HFFc6 (cell line): ENCODE results near the gene GRHPR. TPM values are rescaled to one million over a fixed set of nuclear protein-coding genes. Genes with fewer than 3 reads are reported as not detected.
"Not testable (repeated sequence)": the region's sequence is repeated elsewhere in the genome, so short reads cannot be mapped to it uniquely, and the experiment has no call there.

Experiments
- DNase-seq: peaks from one replicate; pipeline ENCODE4 v3.0.0-alpha.2; 2018
- H3K27ac Mint-ChIP-seq: 2 replicates; pipeline ENCODE4 v1.8.0; 2020; ENCODE audit warnings: mild to moderate bottlenecking, mixed read lengths
- H3K27me3 Mint-ChIP-seq: 2 replicates; pipeline ENCODE4 v1.8.0; 2021; ENCODE audit warnings: mild to moderate bottlenecking, moderate library complexity, mixed read lengths; ENCODE audit not compliant: insufficient read depth
- H3K36me3 Mint-ChIP-seq: 2 replicates; pipeline ENCODE4 v1.8.0; 2021; ENCODE audit warnings: low read depth, mixed read lengths
- H3K4me1 Mint-ChIP-seq: 2 replicates; pipeline ENCODE4 v1.8.0; 2020; ENCODE audit warnings: low read depth, mixed read lengths
- H3K4me3 Mint-ChIP-seq: 2 replicates; pipeline ENCODE4 v1.8.0; 2020; ENCODE audit warnings: mild to moderate bottlenecking, moderate library complexity, mixed read lengths
- H3K9me3 Mint-ChIP-seq: 2 replicates; pipeline ENCODE4 v1.8.0; 2020; ENCODE audit warnings: mild to moderate bottlenecking, mixed read lengths
- CTCF ChIP-seq: fragments of 200-600 bp; sonication (generic); IDR thresholded peaks from 2 replicates; pipeline ENCODE4 v1.5.0; 2021; ENCODE audit warnings: antibody characterized with exemption, mild to moderate bottlenecking
- total RNA-seq, 6 experiments: library from RNA; stranded (reverse); fragmentation: NEBNext Ultra II Directional; extraction: Animal tissue kit (Norgen Biotek cat#: 25700); gene quantifications; 2 replicates in 1 of 6; 3 replicates in 5 of 6; pipeline ENCODE4 v1.2.3, GENCODE V29; 2021

GRHPR gene
- total RNA-seq, 6 experiments from 2014 or later = 106 to 116 (median 111) TPM

GRCh38 chr9:37476930-37477329 lies 54.4 kb downstream of the GRHPR start:
- TF ChIP-seq CTCF = no peak
- H3K9me3 Mint-ChIP-seq = no peaks in the 10 kb centered on the region; the same call in 1 of the 2 replicates
- peaks cover 25% of the 10 kb centered on the region for H3K27me3 Mint-ChIP-seq
- DNase-seq = no peak
- H3K4me1 Mint-ChIP-seq = peaks cover 21% of the 10 kb centered on the region
- no peak overlapping the region for H3K27ac Mint-ChIP-seq
- no peak overlapping the region for H3K4me3 Mint-ChIP-seq
- peaks cover 5% of the 10 kb centered on the region; the same call in 1 of the 2 replicates for H3K36me3 Mint-ChIP-seq

- not testable (repeated sequence) for DNase-seq, H3K4me3 Mint-ChIP-seq, H3K36me3 Mint-ChIP-seq, H3K9me3 Mint-ChIP-seq, H3K27ac Mint-ChIP-seq
- Mint-ChIP-seq H3K4me1 (peaks cover 21% of the 10 kb centered on the region), H3K27me3 (peaks cover 25% of the 10 kb centered on the region)
Measured at GRCh38 chr9:37477443-37477842, 54.9 kb downstream of the GRHPR start.

- not testable (repeated sequence) for H3K9me3 Mint-ChIP-seq, H3K36me3 Mint-ChIP-seq, H3K27ac Mint-ChIP-seq, DNase-seq, H3K4me3 Mint-ChIP-seq
- H3K27me3 Mint-ChIP-seq = peaks cover 25% of the 10 kb centered on the region
- peaks cover 21% of the 10 kb centered on the region for H3K4me1 Mint-ChIP-seq
Measured at GRCh38 chr9:37477987-37478619, 55.6 kb downstream of the GRHPR start.

GRCh38 chr9:37480759-37481158 lies 58.3 kb downstream of the GRHPR start:
- no peaks in the 10 kb centered on the region for H3K9me3 Mint-ChIP-seq
- H3K27me3 Mint-ChIP-seq = peaks cover 19% of the 10 kb centered on the region
- no peak overlapping the region for H3K27ac Mint-ChIP-seq
- no peak overlapping the region for H3K4me3 Mint-ChIP-seq
- H3K36me3 Mint-ChIP-seq = no peaks in the 10 kb centered on the region
- H3K4me1 Mint-ChIP-seq = peaks cover 26% of the 10 kb centered on the region
- 0 out of 2 replicates have a peak, but pooled peaks have one; percentile 19 for TF ChIP-seq CTCF
- no peak for DNase-seq

- Mint-ChIP-seq H3K4me3 (peak within 1 kb of the TSS; percentile 93), H3K9me3 (no peaks in the 10 kb centered on the region), H3K27me3 (peaks cover 7% of the 10 kb centered on the region), H3K4me1 (peaks cover 49% of the 10 kb centered on the region), H3K27ac (peak within 1 kb of the TSS; percentile 92), H3K36me3 (peaks cover 7% of the 10 kb centered on the region)
- DNase-seq = peak; percentile 94
- TF ChIP-seq CTCF = no peak
Measured at GRCh38 chr9:37485389-37486255, 63.1 kb downstream of the GRHPR start, which contains the start of gene POLR1E. POLR1E (plus strand) TSS chr9:37485948; CDS start chr9:37486048, 100 bp downstream.

- Mint-ChIP-seq H3K9me3 (no peaks in the 10 kb centered on the region), H3K27ac (peak overlapping the region; percentile 92), H3K27me3 (peaks cover 7% of the 10 kb centered on the region), H3K4me1 (peaks cover 51% of the 10 kb centered on the region), H3K36me3 (peaks cover 12% of the 10 kb centered on the region), H3K4me3 (peak overlapping the region; percentile 93)
- no peak for TF ChIP-seq CTCF
- DNase-seq = no peak
Measured at GRCh38 chr9:37486256-37486615, 63.7 kb downstream of the GRHPR start.

Other genes with a start within 250 kb of the GRHPR start
- gene ZBTB5, start 42.8 kb downstream of the GRHPR start, total RNA-seq = 1 to 10 TPM; 4.6 to 5.9 (median 5.3) TPM
- 10 to 100 TPM; 31.0 to 38.5 (median 33.7) TPM for gene POLR1E, start 63.3 kb downstream of the GRHPR start, total RNA-seq
- 1 to 10 TPM; 6.0 to 8.9 (median 7.0) TPM for gene FBXO10, start 153.7 kb downstream of the GRHPR start, total RNA-seq
- 100 to 1,000 TPM; 140 to 166 (median 148) TPM for gene TOMM5, start 169.9 kb downstream of the GRHPR start, total RNA-seq
- gene FRMPD1, start 228.3 kb downstream of the GRHPR start, total RNA-seq = not detected